NCI-H187 (cell line): Measurements from ENCODE around the gene FAM83D.
A peak's percentile ranks its signal among the peaks of the same experiment; 100 is the strongest.
"Not testable (repeated sequence)": the region's sequence is repeated elsewhere in the genome, so short reads cannot be mapped to it uniquely, and the experiment has no call there.

ENCODE experiments used
- DNase-seq, 2 experiments: peaks; one replicate each; lab custom pipeline; 2025; lab: John Stamatoyannopoulos, UW

The FAM83D gene

GRCh38 chr20:38934530-38934929, 8.3 kb downstream of the FAM83D start:
- DNase-seq: no peak

- DNase-seq: no peak
These were observed 9.1 kb downstream of the FAM83D start for GRCh38 chr20:38935285-38935684.

DNA sequence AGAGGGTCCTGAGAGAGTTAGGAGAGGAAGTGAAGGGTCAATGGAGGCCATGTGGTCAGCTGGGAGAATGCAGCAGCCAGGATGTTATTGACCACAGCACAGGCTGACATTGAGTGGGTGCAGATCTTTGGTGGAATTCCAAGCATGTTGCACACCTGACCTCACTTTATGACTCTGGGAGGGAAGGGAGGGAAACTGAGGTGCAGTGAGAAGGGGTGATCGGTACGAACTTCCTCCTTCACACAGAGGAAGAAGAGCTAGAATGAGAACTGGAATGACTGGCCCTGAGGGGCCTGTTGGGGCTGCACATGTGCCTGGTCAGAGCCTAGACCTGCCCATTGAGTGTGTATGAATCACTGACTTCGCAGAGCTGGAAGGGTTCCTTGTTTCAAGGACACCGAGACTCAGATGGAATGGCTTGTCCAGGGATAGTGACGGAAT, 9.8 kb downstream of the FAM83D start:
- DNase-seq: no peak

GRCh38 chr20:38937000-38937399, 10.8 kb downstream of the FAM83D start:
- no peak for DNase-seq

GRCh38 chr20:38937978-38938473, 11.8 kb downstream of the FAM83D start:
- peak; percentile 25 to 53 for DNase-seq

DNA sequence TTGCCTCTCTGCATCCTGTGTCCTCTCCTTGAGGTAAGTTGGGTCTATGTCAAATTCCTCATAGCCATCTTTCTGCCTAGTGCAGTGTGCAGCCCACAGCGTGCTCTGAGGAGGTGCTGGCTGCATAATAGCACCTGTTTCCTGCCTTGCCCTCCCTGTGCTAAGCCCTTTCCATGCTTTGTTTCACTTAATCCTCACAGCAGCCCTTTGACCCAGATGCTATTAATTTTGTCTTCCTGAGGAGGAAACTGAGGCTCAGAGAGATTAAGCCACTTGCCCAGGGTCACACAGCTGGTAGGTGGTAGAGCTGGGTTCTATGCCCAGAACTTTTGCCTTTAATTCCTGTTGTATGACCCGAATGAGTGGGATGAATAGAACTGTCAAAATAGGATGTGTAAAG, 13.5 kb downstream of the FAM83D start:
- DNase-seq: no peak

DNA sequence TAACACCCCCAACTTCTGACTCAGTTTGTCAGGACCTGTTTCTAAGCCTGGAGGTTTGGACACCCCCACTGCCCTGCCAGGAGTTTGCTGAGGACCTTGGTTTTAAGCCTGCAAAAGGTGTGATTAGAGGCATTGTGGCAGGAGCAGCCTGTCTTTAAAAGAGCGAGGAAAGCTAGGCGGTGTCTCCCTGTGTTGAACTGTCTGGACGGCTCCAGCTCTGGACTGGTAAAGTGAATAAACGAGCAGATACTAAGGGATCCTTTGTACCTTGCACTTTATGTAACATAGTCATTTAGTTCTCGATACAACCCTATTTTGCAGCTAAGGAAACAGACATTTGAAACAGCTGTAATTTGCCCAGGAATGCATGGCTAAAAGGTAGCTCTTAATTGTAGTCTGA, 14.4 kb downstream of the FAM83D start:
- DNase-seq: no peak

DNA sequence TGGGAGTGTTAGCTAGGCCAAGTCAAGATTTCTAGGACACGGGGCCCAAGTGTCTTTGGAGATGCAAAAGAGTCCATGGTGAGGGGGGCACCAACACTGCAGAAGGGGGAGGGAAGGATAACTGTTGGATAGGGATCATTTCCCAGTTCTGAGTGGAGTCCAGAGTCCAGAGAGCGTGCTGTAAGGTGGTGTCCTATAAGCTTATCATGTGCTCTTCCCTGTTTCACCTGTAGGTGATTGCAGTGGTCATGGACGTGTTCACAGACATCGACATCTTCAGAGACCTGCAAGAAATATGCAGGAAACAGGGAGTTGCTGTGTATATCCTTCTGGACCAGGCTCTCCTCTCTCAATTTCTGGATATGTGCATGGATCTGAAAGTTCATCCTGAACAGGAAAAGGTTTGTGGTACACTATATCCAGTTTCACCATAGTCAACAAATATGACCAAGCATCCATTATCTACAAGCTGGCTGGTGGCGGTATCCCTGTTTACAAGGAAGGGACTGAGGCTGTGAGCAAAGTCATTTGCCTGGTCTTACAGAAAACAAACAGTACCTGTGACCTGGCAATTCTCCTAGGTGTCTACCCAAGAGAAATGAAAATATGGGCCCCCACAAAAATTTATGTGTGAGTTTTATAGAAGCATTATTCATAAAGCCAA, 15.6 kb downstream of the FAM83D start:
- DNase-seq: no peak

DNA sequence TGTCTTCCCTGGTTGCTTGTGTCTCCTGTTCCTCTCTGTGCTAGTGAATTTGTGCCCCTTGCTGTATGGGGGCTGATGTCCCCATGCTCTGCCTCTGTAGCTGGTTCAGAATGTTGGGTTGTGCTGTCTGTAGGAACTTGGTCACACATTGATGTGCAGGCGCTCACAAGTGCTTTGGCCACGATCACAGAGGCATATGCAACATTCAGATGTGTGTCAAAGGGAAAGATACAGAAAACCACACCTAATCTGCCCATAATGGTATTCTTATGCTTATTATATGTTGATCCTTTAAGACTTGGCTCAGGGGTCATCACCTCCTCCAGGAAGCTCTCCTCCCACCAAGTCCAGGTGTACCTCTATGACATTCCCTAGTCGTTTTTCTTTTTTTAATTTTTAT, 18.8 kb downstream of the FAM83D start:
- no peak for DNase-seq

DNA sequence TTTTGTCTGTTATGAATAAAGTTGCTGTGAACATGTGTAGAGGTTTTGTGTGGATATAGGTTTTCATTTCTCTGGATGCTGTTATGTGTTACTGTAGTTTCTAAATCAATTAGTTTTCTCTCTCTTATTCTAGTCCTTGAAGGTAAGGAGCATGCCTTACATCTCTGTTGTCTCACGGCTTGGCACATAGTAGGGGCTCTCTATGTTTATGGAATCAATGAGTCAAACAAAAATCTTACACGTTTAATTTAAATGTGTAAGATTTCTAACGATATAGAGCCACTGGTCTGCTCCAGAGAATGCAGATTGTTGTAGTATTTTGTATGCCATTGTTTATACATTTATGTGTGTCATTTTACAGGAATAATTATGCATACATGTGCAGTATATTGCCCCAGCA, 20.6 kb downstream of the FAM83D start:
- DNase-seq: no peak

DNA sequence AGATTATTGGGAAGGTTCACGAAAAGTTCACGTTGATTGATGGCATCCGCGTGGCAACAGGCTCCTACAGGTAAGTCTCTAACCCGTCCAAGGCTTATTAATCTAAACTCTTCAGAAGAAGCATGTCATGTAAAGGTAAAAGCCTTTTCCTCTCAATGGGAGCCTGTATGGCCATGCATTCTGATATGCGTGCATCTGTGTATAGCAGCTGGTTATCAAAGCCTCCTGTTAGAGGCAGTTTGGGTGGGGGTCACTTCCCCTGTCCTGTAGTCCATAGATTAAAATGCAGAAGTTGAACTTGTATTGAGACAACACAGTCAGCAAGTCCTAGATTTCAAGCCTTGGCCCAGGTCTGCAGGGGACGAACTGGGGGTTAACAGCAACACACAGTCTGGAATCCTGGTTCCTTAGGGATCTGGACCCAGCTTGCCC, 21.7 kb downstream of the FAM83D start:
- no peak for DNase-seq

DNA sequence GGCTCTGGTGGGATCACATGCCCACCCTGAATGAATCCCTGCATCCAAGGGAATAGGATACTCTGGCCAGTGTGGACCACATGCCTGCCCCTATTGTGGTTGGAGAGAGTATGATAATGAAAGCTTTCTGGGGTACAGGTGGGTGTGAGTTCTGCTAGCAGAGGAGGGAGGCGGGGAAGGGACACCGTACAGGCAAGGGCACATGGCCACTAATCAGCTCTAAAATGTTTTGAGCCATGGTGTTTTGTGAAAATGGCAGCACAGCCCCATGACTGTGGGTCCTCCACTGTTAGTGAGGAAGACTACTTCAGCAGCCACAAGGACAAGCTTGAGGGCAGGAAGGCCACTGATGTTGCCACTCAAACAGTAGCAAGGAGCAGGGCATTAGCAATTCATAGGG, 24.0 kb downstream of the FAM83D start:
- DNase-seq: no peak

DNA sequence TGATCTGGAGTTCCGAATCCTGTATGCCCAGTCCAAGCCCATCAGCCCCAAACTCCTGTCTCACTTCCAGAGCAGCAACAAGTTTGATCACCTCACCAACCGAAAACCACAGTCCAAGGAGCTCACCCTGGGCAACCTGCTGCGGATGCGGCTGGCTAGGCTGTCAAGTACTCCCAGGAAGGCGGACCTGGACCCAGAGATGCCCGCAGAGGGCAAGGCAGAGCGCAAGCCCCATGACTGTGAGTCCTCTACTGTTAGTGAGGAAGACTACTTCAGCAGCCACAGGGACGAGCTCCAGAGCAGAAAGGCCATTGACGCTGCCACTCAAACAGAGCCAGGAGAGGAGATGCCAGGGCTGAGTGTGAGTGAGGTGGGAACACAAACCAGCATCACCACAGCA, 25.4 kb downstream of the FAM83D start:
- DNase-seq: no peak

DNA sequence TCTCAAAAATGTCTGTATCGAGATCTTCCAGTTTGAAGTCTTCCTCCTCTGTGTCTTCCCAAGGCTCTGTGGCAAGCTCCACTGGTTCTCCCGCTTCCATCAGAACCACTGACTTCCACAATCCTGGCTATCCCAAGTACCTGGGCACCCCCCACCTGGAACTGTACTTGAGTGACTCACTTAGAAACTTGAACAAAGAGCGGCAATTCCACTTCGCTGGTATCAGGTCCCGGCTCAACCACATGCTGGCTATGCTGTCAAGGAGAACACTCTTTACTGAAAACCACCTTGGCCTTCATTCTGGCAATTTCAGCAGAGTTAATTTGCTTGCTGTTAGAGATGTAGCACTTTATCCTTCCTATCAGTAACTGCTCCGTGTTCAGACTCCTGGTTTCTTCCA, 25.9 kb downstream of the FAM83D start:
- DNase-seq: no peak

- no peak for DNase-seq
These were observed 27.6 kb downstream of the FAM83D start for GRCh38 chr20:38953630-38954340.

DNA sequence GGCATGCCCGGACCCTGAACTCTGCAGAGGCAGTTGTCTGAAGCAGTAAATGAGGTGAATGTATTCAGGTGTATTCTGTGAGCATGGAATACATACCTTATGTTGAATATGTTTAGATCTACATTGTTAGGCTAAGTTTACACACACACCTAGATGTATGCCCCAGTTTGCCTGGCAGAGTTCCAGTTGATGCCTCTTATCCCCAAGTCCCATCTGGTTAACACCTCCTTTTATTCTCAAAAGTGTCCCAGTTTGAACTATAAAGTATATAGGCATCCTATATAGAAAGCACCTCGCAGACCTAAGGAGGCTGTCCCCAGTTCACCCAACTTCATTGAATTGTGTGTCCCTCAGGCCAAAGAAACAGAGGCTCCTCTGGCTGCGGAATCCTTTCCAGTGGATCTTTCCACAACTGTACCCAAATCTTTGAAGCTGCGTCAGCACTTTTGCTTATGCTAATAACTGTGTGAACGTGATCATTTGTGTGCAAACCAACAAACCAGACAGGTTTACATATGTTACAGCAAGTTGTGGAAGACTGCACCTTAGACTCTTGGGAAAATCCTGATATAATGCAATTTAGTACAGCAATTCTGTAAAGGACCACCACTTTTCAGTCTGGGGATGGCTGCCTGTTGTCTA, 31.1 kb downstream of the FAM83D start:
- DNase-seq: no peak

GRCh38 chr20:38957915-38958485, 31.8 kb downstream of the FAM83D start:
- no peak for DNase-seq

DNA sequence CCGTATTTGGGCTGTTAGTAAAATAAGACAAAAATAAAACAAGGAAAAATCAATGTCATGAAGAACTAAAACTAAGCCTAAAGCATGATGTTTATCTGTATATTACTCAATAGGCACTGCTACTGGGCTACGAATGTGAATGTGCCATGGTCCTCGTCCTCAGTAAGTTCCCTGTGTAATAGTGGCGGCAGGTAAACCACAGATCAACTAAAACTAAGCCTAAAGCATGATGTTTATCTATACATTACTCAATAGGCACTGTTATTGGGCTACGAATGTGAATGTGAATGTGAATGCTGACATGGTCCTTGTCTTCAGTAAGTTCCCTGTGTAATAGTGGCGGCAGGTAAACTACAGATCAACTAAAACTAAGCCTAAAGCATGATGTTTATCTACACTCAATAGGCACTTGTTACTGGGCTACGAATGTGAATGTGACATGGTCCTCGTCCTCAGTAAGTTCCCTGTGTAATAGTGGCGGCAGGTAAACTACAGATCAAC, 34.0 kb downstream of the FAM83D start:
- DNase-seq: not testable (repeated sequence)

- no peak for DNase-seq
These were observed 35.4 kb downstream of the FAM83D start for GRCh38 chr20:38961530-38962043.

- peak; percentile 97 for DNase-seq
These were observed 36.1 kb downstream of the FAM83D start, which contains the start of gene DHX35 for GRCh38 chr20:38962044-38962927. Gene DHX35 (plus strand): TSS chr20:38962344. CDS start chr20:38962368, 24 bp downstream.

GRCh38 chr20:38962928-38963401, 36.7 kb downstream of the FAM83D start:
- no peak for DNase-seq
